K562 (cell line): Measurements from ENCODE around the gene NIPAL3. TPM values are rescaled to one million over a fixed set of nuclear protein-coding genes. Genes with fewer than 3 reads are reported as not detected.
A peak's percentile ranks its signal among the peaks of the same experiment; 100 is the strongest.

Experiments used
- ARHGAP35 ChIP-seq: fragments of 450-650 bp; IDR thresholded peaks from 2 replicates; pipeline ENCODE4 v1.6.1; 2018; ENCODE audit not compliant: partially characterized antibody
- BRD9 ChIP-seq: fragments of 450-650 bp; IDR thresholded peaks from 2 replicates; pipeline ENCODE4 v1.6.1; 2018; ENCODE audit warnings: low read depth; ENCODE audit not compliant: partially characterized antibody
- CHCHD3 ChIP-seq: fragments of 250-450 bp; sonication (Bioruptor Pico); IDR thresholded peaks from 2 replicates; pipeline ENCODE4 v2.1.2; 2022; ENCODE audit warnings: mild to moderate bottlenecking
- MTA1 ChIP-seq: fragments of 450-650 bp; IDR thresholded peaks from 2 replicates; pipeline ENCODE4 v1.6.1; 2017; ENCODE audit warnings: borderline replicate concordance
- MTF1 ChIP-seq: fragments of 250-450 bp; sonication (Bioruptor Pico); IDR thresholded peaks from 2 replicates; pipeline ENCODE4 v1.9.0; 2021; ENCODE audit warnings: moderate library complexity, mild to moderate bottlenecking, inconsistent platforms, borderline replicate concordance
- NCOA6 ChIP-seq: fragments of 450-650 bp; IDR thresholded peaks from 2 replicates; pipeline ENCODE4 v1.6.1; 2017; ENCODE audit warnings: mild to moderate bottlenecking
- NEUROD1 ChIP-seq: fragments of 150-350 bp; IDR thresholded peaks from 2 replicates; pipeline ENCODE4 v1.6.1; 2014; ENCODE audit warnings: borderline replicate concordance, low read length, low read depth; ENCODE audit not compliant: partially characterized antibody
- NR2F6 ChIP-seq: fragments of 450-650 bp; formaldehyde crosslinking; IDR thresholded peaks from 2 replicates; pipeline ENCODE4 v1.4.0; 2020; ENCODE audit warnings: mild to moderate bottlenecking
- NRF1 ChIP-seq, 2 experiments: fragments of 450-650 bp; IDR thresholded peaks in 1 of 2; conservative IDR thresholded peaks in 1 of 2; 2 replicates each; pipeline ENCODE4 v1.6.1; 2014; ENCODE audit warnings: mild to moderate bottlenecking in 2 of 2
- OTX1 ChIP-seq: fragments of 450-650 bp; formaldehyde crosslinking; IDR thresholded peaks from 2 replicates; pipeline ENCODE4 v1.4.0; 2022; ENCODE audit warnings: mild to moderate bottlenecking
- RUNX1 ChIP-seq: sonication (generic); IDR thresholded peaks from 2 replicates; pipeline ENCODE4 v1.6.1; 2016; ENCODE audit warnings: antibody characterized with exemption, low read depth
- SMC3 ChIP-seq: conservative IDR thresholded peaks from 2 replicates; pipeline ENCODE4 v1.6.1; 2011; ENCODE audit warnings: low read depth, low read length, improper control_type of control experiment; ENCODE audit not compliant: insufficient read depth
- TAF1 ChIP-seq: IDR thresholded peaks from 2 replicates; pipeline ENCODE4 v1.6.1; 2011; ENCODE audit warnings: mild to moderate bottlenecking, low read length, moderate library complexity; ENCODE audit not compliant: insufficient read depth, control insufficient read depth, severe bottlenecking; ENCODE audit errors: extremely low read depth
- XRCC3 ChIP-seq: fragments of 450-650 bp; IDR thresholded peaks from 2 replicates; pipeline ENCODE4 v1.6.1; 2017; ENCODE audit warnings: mild to moderate bottlenecking, moderate library complexity
- ZNF133 ChIP-seq: fragments of 250-450 bp; sonication (Bioruptor Pico); IDR thresholded peaks from 2 replicates; pipeline ENCODE4 v1.4.0; 2020; ENCODE audit warnings: mild to moderate bottlenecking
- ZNF263 ChIP-seq: sonication (generic); formaldehyde crosslinking; IDR thresholded peaks from 2 replicates; pipeline ENCODE4 v1.8.0; 2022; ENCODE audit warnings: mild to moderate bottlenecking, missing genetic modification reagents, borderline replicate concordance
- ZNF507 ChIP-seq: conservative IDR thresholded peaks from 2 replicates; pipeline ENCODE4 v1.6.1; 2017; ENCODE audit warnings: missing genetic modification characterization, missing compliant biosample characterization
- ZNF584 ChIP-seq: fragments of 200-800 bp; sonication (Bioruptor generic); IDR thresholded peaks from 2 replicates; pipeline ENCODE4 v1.6.1; 2016; ENCODE audit warnings: low read depth, mild to moderate bottlenecking, missing genetic modification characterization, missing compliant biosample characterization
- ZSCAN29 ChIP-seq: fragments of 450-650 bp; IDR thresholded peaks from 2 replicates; pipeline ENCODE4 v1.6.1; 2017
- polyA plus RNA-seq, 8 experiments: library from polyadenylated mRNA; depleted of rRNA in 4 of 8; stranded (reverse) in 5 of 8; unstranded in 3 of 8; fragments of >200 nt; fragmentation: Nextera tagmentation in 2 of 8; fragmentation: Illumina TruSeq in 1 of 8; extraction: Ambion mirVana in 2 of 8; extraction: Trizol in 1 of 8; gene quantifications; 2 replicates each; pipeline versions ENCODE4 v1.2.1 to v1.2.3, GENCODE V29; 2011 to 2014; ENCODE audit warnings: inconsistent platforms in 1 of 8, missing spikeins in 1 of 8
- total RNA-seq, 7 experiments: library from RNA; depleted of rRNA in 6 of 7; stranded (reverse); fragments of >200 nt in 6 of 7; fragmentation: Illumina TruSeq in 2 of 7; extraction: Trizol in 2 of 7; gene quantifications; 2 replicates each; pipeline versions ENCODE4 v1.2.1 to v1.2.3, GENCODE V29; 2011 to 2021; ENCODE audit warnings: low replicate concordance in 1 of 7
- TF ChIP-seq, protein P1 (sequence below), 2 experiments: fragments of 450-650 bp; IDR thresholded peaks; 2 replicates each; pipeline ENCODE4 v1.6.1; 2018; ENCODE audit warnings: mild to moderate bottlenecking in 2 of 2, low read depth in 1 of 2; ENCODE audit not compliant: partially characterized antibody in 2 of 2
- TF ChIP-seq, protein P2 (sequence below): fragments of 150-350 bp; conservative IDR thresholded peaks from 2 replicates; pipeline ENCODE4 v1.6.1; 2014; ENCODE audit warnings: low read length
- TF ChIP-seq, protein P3 (sequence below): sonication (generic); formaldehyde crosslinking; IDR thresholded peaks from 2 replicates; pipeline ENCODE4 v1.9.0; 2022; ENCODE audit warnings: mild to moderate bottlenecking, missing genetic modification reagents

Gene NIPAL3
- total and polyA plus RNA-seq, 9 of the 15 experiments (the other 6 are each of a cell fraction or from before 2014, with no cell fraction given): 10.5 to 26.3 (median 16.0) TPM

GRCh38 chr1:24502065-24502708, 86.6 kb downstream of the NIPAL3 start (continued):
- TF ChIP-seq NEUROD1 (no peak), SMC3 (no peak), ZSCAN29 (no peak), RUNX1 (no peak), ZNF584 (CRISPR knock-in tag) (no peak; the same call in 1 of the 2 replicates), MTF1 (CRISPR knock-in tag) (no peak), BRD9 (no peak), MTA1 (peak; percentile 63; the same call in 1 of the 2 replicates), NR2F6 (CRISPR knock-in tag) (no peak), ZNF263 (peak; percentile 99), CHCHD3 (CRISPR knock-in tag) (no peak), OTX1 (0 out of 2 replicates have a peak, but pooled peaks have one; percentile 18), ZNF133 (CRISPR knock-in tag) (no peak), ZNF507 (tag) (no peak), ARHGAP35 (no peak), NRF1 (conservative IDR thresholded peaks at IDR 0.05 in 1 of 2, IDR thresholded peaks at IDR 0.05 in 1 of 2) (peak in 1 of 2 experiments; percentile 34; a peak in 2 of 4 replicates), TAF1 (no peak), NCOA6 (no peak), XRCC3 (no peak)
- TF ChIP-seq, protein P1, sequence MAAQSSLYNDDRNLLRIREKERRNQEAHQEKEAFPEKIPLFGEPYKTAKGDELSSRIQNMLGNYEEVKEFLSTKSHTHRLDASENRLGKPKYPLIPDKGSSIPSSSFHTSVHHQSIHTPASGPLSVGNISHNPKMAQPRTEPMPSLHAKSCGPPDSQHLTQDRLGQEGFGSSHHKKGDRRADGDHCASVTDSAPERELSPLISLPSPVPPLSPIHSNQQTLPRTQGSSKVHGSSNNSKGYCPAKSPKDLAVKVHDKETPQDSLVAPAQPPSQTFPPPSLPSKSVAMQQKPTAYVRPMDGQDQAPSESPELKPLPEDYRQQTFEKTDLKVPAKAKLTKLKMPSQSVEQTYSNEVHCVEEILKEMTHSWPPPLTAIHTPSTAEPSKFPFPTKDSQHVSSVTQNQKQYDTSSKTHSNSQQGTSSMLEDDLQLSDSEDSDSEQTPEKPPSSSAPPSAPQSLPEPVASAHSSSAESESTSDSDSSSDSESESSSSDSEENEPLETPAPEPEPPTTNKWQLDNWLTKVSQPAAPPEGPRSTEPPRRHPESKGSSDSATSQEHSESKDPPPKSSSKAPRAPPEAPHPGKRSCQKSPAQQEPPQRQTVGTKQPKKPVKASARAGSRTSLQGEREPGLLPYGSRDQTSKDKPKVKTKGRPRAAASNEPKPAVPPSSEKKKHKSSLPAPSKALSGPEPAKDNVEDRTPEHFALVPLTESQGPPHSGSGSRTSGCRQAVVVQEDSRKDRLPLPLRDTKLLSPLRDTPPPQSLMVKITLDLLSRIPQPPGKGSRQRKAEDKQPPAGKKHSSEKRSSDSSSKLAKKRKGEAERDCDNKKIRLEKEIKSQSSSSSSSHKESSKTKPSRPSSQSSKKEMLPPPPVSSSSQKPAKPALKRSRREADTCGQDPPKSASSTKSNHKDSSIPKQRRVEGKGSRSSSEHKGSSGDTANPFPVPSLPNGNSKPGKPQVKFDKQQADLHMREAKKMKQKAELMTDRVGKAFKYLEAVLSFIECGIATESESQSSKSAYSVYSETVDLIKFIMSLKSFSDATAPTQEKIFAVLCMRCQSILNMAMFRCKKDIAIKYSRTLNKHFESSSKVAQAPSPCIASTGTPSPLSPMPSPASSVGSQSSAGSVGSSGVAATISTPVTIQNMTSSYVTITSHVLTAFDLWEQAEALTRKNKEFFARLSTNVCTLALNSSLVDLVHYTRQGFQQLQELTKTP (IDR thresholded peaks at IDR 0.05; ENCODE audit: low read depth in 1 of 2, partially characterized antibody in 2 of 2): no peak
- TF ChIP-seq, protein P2, sequence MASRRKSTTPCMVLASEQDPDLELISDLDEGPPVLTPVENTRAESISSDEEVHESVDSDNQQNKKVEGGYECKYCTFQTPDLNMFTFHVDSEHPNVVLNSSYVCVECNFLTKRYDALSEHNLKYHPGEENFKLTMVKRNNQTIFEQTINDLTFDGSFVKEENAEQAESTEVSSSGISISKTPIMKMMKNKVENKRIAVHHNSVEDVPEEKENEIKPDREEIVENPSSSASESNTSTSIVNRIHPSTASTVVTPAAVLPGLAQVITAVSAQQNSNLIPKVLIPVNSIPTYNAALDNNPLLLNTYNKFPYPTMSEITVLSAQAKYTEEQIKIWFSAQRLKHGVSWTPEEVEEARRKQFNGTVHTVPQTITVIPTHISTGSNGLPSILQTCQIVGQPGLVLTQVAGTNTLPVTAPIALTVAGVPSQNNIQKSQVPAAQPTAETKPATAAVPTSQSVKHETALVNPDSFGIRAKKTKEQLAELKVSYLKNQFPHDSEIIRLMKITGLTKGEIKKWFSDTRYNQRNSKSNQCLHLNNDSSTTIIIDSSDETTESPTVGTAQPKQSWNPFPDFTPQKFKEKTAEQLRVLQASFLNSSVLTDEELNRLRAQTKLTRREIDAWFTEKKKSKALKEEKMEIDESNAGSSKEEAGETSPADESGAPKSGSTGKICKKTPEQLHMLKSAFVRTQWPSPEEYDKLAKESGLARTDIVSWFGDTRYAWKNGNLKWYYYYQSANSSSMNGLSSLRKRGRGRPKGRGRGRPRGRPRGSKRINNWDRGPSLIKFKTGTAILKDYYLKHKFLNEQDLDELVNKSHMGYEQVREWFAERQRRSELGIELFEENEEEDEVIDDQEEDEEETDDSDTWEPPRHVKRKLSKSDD: no peak
- TF ChIP-seq, protein P3, sequence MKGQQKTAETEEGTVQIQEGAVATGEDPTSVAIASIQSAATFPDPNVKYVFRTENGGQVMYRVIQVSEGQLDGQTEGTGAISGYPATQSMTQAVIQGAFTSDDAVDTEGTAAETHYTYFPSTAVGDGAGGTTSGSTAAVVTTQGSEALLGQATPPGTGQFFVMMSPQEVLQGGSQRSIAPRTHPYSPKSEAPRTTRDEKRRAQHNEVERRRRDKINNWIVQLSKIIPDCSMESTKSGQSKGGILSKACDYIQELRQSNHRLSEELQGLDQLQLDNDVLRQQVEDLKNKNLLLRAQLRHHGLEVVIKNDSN (CRISPR knock-in tag): no peak
